ENCODE data around the gene MLLT3.

Gene MLLT3

DNA sequence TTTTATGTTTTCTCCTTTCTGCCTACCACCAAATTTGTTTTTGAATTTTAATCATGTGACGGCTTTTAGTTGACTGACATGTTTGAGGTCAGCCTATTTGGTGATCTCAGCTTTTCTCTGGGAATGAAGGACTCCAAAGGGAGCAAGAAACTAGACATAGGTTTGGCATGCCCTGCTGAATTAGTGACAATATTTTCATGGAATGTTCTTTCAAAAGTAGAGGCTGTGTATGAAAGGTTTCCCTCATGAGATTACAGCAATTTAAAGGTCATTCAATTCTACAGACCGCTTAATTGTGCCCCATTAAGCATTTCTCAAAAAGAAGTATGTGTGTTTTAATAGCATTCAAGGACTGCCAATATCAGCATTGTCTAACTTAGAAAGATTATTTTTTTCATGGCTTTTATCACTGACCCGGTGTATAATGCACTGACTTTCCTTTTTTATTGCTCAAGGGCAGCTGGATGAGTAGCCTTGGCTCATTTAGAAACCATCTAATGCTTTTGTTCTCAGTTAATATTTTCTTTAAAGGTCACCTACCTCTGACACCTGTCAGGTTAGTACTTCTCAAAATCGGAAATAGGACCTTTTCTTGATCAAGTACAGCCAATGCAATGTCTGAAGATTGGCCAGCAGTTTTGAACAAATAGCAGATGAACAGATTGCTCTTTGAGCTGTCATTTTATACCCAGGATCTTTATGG, 8.1 kb upstream of the MLLT3 start:
- no peak for DNase-seq (ENCODE audit: low read depth in 1 of 2, low spot score in 1 of 2)

DNA sequence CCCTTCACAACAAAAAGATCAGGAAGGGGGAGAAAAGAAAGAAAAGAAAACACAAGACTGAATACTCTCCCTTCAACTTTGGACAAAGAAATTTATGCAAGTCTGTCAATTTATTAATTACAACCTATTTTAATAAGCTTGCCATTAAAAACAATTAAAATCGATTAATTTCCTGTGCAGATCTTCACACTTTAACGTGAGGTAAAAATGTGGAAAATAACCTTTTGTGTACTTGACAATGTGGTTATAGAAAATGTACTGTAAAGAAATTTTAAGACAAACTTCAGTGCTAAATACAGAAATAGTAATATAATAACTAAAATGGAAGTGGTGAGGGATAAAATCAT, 2.7 kb upstream of the MLLT3 start:
- no peak for DNase-seq (ENCODE audit: low read depth in 1 of 2, low spot score in 1 of 2)

DNA sequence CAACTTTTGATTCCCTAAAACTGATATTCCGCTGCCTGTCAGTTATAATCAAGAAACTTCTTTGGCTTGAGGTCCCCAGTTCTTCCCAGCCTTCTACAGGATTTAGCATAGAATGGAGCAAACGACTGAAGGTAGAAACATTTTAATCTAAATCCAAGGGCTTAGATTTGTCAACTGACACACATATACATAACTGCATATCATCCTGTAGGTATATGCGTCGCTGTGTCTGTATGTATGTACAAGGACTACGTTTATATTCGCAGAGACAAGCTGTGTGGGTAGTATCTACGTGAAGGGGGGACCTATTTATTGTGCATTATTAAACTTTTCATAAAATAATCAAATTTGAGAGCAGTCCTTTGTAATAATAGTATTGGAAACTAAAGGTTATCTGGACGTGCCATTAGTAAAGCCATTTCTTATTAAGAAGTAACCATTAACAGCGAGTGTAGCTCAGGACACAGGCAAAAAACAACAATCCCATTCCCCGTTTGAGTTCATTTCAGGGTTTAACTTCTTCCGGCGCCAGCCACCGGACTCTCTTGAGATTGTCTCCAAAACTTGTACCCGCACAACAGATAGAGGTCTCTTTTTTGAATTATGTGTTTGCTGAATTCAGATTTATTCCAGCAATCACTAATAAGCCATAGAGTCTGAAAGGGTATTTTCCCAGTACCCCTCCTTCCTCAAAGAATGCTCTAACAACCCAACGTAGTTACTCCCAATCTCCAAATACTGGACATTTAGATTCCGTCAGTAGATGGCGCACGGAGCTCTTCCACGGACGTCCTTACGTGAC, 2.1 kb upstream of the MLLT3 start:
- DNase-seq (ENCODE audit: low read depth in 1 of 2, low spot score in 1 of 2) = no peak

- no peak for DNase-seq (ENCODE audit: low read depth in 1 of 2, low spot score in 1 of 2)
Measured at GRCh38 chr9:20623748-20624124, 1.4 kb upstream of the MLLT3 start.

DNA sequence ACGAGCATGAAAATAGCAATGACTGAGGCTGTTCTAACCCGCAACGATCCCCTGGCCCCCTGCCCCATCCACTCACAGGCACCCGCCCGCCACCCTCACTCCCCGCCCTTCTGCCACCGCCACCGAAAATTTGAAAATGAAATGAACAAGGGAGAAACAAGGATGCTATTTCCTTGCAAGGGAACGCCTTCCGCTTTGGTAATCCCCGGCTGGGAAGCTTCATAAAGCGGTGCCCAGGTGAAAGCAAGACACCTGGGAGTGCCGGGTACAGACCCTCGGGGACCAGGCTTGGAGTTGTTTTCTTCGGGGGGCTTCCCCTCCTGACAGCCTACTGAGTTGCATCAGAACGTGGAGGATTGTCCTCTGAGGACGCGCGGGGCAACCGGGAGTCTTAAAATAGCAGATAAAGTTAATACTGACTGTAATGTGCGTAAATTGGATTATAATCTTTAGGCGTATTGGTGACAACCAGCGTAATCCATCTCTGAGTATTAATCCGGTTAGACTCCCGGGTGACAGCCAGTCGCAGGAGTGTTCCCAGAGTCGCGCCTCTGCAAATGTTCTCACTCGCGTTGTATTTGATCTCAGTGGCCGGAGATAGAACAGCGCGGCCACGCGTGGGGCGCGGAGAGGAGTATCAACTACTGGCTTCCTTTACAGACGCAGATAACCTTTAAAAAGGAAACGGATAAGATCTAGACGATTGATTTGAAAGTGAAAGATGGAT, 885 bp upstream of the MLLT3 start:
- DNase-seq (ENCODE audit: low read depth in 1 of 2, low spot score in 1 of 2) = peak; percentile 33 to 44

DNA sequence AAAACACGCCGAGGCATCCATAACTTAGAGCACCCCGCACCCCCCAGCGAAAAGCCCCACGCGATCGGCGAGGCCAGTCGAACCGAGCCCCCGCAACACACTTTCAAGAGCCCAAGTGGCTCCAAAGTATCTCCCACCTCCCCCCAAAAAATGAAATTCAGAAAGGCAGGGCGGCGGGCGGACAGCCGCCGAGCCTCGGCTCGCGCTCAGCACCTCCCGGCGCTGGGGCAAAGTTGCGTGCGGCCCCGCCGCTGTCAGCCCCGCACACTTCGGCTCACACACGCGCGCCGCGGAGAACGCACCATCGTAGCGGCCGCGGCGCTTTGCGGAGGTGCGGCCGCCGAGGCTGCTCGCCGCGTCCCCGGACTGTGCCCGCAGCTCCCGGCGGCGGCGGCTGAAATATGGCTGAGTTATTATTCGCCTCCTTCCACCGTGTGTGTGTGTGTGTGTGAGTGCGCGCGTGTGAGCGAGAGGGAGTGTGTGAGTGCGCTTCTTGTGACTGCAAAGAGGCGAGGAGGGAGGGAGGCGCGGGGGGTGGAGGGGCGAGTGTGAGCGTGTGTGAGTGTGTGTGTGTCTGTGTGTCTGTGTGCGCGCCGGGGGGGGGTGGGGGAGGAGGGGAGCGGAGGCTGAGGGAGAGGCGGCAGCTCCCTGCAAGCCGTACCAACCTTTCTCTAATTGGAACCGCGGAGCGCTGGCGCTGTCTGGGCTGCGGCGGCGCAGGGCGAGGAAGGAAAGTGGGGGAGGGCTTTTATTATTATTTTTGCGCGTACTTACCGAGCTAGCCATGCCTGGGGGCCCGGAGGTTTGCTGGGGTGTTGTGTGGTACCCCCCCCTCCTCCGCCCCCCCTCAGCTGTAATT, 599 bp downstream of the MLLT3 start:
- peak; percentile 54 to 63 for DNase-seq (ENCODE audit: low read depth in 1 of 2, low spot score in 1 of 2)

DNA sequence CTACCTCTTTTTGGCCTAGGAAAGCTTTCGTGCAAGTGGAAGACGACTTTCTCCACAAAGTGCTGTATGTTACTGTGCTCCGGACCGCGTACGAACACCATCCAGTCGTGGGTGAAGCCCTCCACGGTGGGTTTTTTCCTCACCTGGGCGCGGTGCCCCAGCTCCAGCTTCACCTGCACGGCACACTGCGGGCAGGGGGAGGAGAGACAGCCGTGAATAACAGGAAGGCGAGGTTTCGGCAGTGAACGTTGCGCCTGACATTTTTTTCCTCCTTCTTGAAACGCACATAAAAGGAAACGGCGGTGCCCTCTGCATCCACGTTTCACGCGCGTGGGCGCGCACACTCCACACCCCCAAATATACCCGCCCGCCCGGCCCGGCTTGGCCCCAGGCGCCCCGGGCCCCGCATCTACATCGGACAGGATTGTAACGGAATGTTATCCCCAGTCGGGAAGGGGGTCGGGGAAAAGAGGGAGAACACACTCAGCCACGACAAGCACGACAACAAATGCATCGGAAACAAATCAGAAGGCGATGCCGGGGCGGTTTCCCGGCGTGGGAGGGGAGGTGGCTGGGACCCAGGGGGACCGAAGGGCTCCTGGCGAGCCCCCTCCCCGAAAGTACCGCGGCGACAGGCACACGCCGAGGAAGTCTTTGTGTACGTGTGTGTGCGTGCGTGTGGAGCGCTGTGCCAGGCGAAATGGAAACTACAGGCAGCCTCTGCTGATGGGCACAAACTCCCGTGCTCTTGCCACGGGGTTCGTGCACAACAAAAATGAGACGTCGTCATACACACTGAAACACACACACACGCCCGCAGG, 1.4 kb downstream of the MLLT3 start:
- DNase-seq (ENCODE audit: low read depth in 1 of 2, low spot score in 1 of 2) = peak; percentile 32 to 46

DNA sequence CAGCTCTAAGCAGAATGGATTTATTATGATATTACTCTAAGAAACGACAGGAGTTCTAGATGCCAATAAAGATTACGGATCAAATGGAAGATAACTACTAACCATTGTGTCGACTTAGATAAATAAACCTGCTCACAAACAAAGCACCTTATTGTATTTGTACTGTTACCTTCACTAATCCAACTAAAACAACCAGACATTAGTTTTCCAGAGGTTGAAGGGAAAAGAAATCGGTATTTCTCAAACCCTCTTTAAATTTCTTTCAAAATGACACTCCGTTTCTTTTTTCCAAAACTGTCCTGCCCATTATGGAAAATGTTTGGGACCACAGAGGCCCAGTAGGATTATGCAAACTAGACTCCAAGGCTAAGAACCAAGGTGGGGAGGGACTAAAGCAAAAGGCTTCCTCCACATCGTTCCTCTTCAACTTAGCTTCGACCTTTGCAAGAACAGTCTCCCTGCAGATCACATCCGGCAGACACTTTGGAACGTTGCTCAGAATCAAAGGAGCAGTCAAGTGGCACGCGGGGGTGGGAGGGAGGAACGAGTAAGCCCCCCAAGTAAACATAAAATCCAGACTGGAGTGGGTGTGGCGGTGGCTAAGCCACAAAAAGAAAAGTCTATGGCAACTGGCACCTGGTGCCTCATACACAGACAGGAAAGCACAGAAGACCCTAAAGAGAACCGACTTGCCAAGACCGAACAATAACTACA, 2.7 kb downstream of the MLLT3 start:
- DNase-seq (ENCODE audit: low read depth in 1 of 2, low spot score in 1 of 2) = no peak

DNA sequence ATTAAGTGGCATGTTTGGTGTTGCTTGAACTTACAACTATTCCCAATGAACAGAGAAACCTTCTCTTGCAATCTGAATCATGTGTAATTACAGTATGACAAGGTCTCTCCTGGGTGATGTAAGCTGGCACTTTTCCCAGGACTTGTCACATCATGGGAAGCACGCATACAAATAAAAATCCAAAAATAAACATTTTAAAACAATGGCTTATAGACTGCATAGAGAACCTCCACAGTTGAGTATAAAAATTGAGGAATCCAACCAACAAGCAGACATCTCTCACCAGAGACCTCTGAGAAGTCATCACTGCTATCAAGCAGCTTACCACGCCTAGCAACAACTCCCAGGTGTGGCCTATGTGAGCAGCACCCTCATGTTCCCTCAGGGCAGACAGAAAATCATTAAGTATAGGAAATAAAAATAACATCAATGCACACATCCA, 3.9 kb downstream of the MLLT3 start:
- DNase-seq (ENCODE audit: low read depth in 1 of 2, low spot score in 1 of 2) = no peak

GRCh38 chr9:20616808-20617207, 5.5 kb downstream of the MLLT3 start:
- no peak for DNase-seq (ENCODE audit: low read depth in 1 of 2, low spot score in 1 of 2)

GRCh38 chr9:20614602-20615216, 7.6 kb downstream of the MLLT3 start:
- DNase-seq (ENCODE audit: low read depth in 1 of 2, low spot score in 1 of 2) = no peak

DNA sequence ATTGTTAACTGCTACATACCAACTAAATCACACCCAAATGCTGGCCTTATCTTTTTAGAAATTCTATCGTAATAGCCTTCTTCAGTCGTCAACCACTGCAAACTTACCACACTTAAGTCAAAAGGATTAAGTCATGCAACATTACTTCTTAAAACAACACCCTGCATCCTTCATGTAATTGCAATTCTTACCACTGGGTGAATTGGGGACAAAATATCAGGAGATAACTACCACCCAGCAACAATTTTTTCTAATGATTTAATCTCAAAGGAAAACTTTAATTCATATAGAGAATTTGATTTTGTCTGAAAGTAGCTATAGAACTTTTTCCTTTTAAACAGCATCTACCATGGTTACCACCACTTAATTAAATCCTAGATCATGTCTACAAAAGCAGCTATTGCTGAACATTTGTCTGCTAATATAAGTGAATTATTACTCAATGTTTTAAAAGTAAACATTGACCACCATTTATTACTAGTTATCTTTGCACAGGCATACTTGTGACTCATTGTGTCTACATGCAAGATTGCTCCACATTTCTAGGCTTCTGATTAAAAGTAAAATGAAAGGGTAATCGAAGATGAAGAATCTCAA, 10.5 kb downstream of the MLLT3 start:
- no peak for DNase-seq (ENCODE audit: low read depth in 1 of 2, low spot score in 1 of 2)

GRCh38 chr9:20610591-20610990, 11.7 kb downstream of the MLLT3 start:
- DNase-seq (ENCODE audit: low read depth in 1 of 2, low spot score in 1 of 2) = no peak

DNA sequence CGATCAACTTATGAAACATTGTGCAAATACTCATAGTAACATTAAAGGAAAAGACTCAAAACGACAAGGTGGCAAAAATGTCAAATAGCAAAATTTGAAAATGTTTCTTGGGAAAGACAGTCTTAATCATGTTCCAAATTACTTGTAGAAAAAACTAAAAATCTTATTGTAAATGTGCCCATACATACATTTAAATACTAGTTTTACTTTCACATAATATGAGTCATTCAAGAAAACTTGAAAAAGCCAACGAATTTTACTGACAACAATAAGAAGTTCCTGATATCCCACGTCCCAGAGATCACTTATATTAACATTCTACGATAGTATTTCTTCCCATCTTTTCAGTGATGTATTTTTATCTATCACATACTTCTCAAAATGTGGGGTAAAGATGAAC, 13.7 kb downstream of the MLLT3 start:
- DNase-seq (ENCODE audit: low read depth in 1 of 2, low spot score in 1 of 2) = no peak

DNA sequence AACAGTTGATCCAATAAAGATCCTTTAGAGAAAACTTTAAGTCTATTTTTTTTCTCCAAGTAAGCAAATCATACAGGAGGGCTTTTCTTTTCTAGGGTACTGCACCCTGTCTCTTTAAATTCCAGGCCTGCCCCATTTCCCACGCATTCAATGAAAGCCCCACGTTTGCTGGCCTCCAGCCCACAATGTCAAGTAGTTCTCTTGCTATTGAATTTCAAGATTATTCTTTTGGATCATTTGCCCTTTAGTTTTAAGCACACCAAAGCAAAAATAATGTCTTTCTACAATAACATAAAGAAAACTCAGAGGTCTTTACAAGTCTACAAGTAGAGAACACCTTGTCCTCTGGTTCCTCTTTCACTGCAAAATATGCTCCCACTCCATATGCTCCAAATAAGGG, 15.6 kb downstream of the MLLT3 start:
- no peak for DNase-seq (ENCODE audit: low read depth in 1 of 2, low spot score in 1 of 2)

- no peak for DNase-seq (ENCODE audit: low read depth in 1 of 2, low spot score in 1 of 2)
Measured at GRCh38 chr9:20604562-20604961, 17.7 kb downstream of the MLLT3 start.

GRCh38 chr9:20603524-20604268, 18.6 kb downstream of the MLLT3 start:
- DNase-seq (ENCODE audit: low read depth in 1 of 2, low spot score in 1 of 2) = no peak

GRCh38 chr9:20601292-20601691, 21.0 kb downstream of the MLLT3 start:
- DNase-seq (ENCODE audit: low read depth in 1 of 2, low spot score in 1 of 2) = no peak
